Ascending aorta (tissue), 2 donors: ENCODE measurements around the gene GYPE. TPM values are rescaled to one million over a fixed set of nuclear protein-coding genes. Genes with fewer than 3 reads are reported as not detected.
"Not testable (repeated sequence)": the region's sequence is repeated elsewhere in the genome, so short reads cannot be mapped to it uniquely, and the experiment has no call there.

Source experiments
- DNase-seq, 2 donors: peaks; one replicate each; pipeline ENCODE4 v3.0.0-alpha.2; 2019; ENCODE audit warnings: low spot score in 2 of 2
- H3K27ac ChIP-seq, 2 donors: fragments of 200-600 bp; sonication (generic); one replicate each; pipeline ENCODE4 v1.5.1; 2016 to 2017; ENCODE audit warnings: mild to moderate bottlenecking in 1 of 2
- H3K27me3 ChIP-seq: fragments of 200-600 bp; sonication (generic); one replicate; pipeline ENCODE4 v1.5.1; 2017
- H3K36me3 ChIP-seq, 2 donors: fragments of 200-600 bp; sonication (generic); one replicate each; pipeline ENCODE4 v1.5.1; 2016
- H3K4me1 ChIP-seq, 2 donors: fragments of 200-600 bp; sonication (generic); one replicate each; pipeline ENCODE4 v1.5.1; 2016 to 2017; ENCODE audit warnings: mild to moderate bottlenecking in 1 of 2
- H3K4me3 ChIP-seq, 2 donors: fragments of 200-600 bp; sonication (generic); one replicate each; pipeline ENCODE4 v1.5.1; 2016 to 2017; ENCODE audit warnings: mild to moderate bottlenecking in 1 of 2
- H3K9me3 ChIP-seq, 2 donors: fragments of 200-600 bp; sonication (generic); one replicate each; pipeline ENCODE4 v1.5.1; 2016
- CTCF ChIP-seq, 3 experiments: fragments of 200-600 bp in 2 of 3; fragments of 450-650 bp in 1 of 3; sonication (generic) in 2 of 3; IDR thresholded peaks; one replicate each; pipeline ENCODE4 v1.5.1; 2016 to 2019; ENCODE audit warnings: antibody characterized with exemption in 3 of 3, mild to moderate bottlenecking in 1 of 3, moderate library complexity in 1 of 3
- intact Hi-C: fragments of 100-400 bp; cut with DNase I; formaldehyde crosslinking; loops from one replicate; pipeline ENCODE4 v1.15.1; 2023
- total RNA-seq: library from RNA; depleted of rRNA; stranded (reverse); fragments of >200 nt; gene quantifications from one replicate; pipeline ENCODE4 v1.1.0, GENCODE V29; 2016

The GYPE gene
- total RNA-seq, 1 donor from 2014 or later, result not detected

- H3K36me3 ChIP-seq, DNase-seq, H3K9me3 ChIP-seq, H3K4me1 ChIP-seq, H3K4me3 ChIP-seq, intact Hi-C loops, H3K27ac ChIP-seq, H3K27me3 ChIP-seq: not testable (repeated sequence)
Measured at GRCh38 chr4:143869925-143870324, 35.4 kb downstream of the GYPE start.

GRCh38 chr4:143862716-143863115 is 42.6 kb downstream of the GYPE start:
- DNase-seq, H3K36me3 ChIP-seq, H3K9me3 ChIP-seq, H3K4me3 ChIP-seq, intact Hi-C loops, H3K27me3 ChIP-seq, H3K4me1 ChIP-seq, H3K27ac ChIP-seq: not testable (repeated sequence)

GRCh38 chr4:143858456-143858855 is 46.9 kb downstream of the GYPE start:
- TF ChIP-seq CTCF (IDR thresholded peaks at IDR 0.05), result no peak
- Histone ChIP-seq H3K9me3 (no peaks in the 10 kb centered on the region), H3K36me3 (no peaks in the 10 kb centered on the region), H3K27me3 (no peaks in the 10 kb centered on the region), H3K4me1 (no peaks in the 10 kb centered on the region), H3K4me3 (no peak overlapping the region), H3K27ac (no peak overlapping the region)
- intact Hi-C loops, result no loop called here
- DNase-seq, result no peak

GRCh38 chr4:143857391-143858336 is 47.7 kb downstream of the GYPE start:
- H3K36me3 ChIP-seq, H3K9me3 ChIP-seq, H3K27me3 ChIP-seq, DNase-seq, H3K4me1 ChIP-seq, H3K27ac ChIP-seq, H3K4me3 ChIP-seq, intact Hi-C loops: not testable (repeated sequence)

GRCh38 chr4:143856017-143856557 is 49.3 kb downstream of the GYPE start:
- H3K4me3 ChIP-seq, H3K27ac ChIP-seq, H3K36me3 ChIP-seq, H3K9me3 ChIP-seq, H3K4me1 ChIP-seq, DNase-seq, intact Hi-C loops, H3K27me3 ChIP-seq: not testable (repeated sequence)

- H3K27ac ChIP-seq, DNase-seq, intact Hi-C loops, H3K9me3 ChIP-seq, H3K4me3 ChIP-seq, H3K36me3 ChIP-seq, H3K27me3 ChIP-seq, H3K4me1 ChIP-seq: not testable (repeated sequence)
Measured at GRCh38 chr4:143854645-143855044, 50.7 kb downstream of the GYPE start.

- H3K9me3 ChIP-seq, DNase-seq, intact Hi-C loops, H3K27ac ChIP-seq, H3K36me3 ChIP-seq, H3K27me3 ChIP-seq, H3K4me3 ChIP-seq, H3K4me1 ChIP-seq: not testable (repeated sequence)
Measured at GRCh38 chr4:143849296-143849695, 56.1 kb downstream of the GYPE start.

GRCh38 chr4:143843506-143843832 is 61.9 kb downstream of the GYPE start:
- H3K9me3 ChIP-seq, DNase-seq, H3K4me3 ChIP-seq, H3K4me1 ChIP-seq, H3K27ac ChIP-seq, H3K27me3 ChIP-seq, intact Hi-C loops, H3K36me3 ChIP-seq: not testable (repeated sequence)

- H3K27ac ChIP-seq, H3K27me3 ChIP-seq, H3K36me3 ChIP-seq, intact Hi-C loops, DNase-seq, H3K9me3 ChIP-seq, H3K4me3 ChIP-seq, H3K4me1 ChIP-seq: not testable (repeated sequence)
Measured at GRCh38 chr4:143842624-143843505, 62.5 kb downstream of the GYPE start.

- intact Hi-C loops, H3K27me3 ChIP-seq, H3K36me3 ChIP-seq, H3K4me3 ChIP-seq, H3K9me3 ChIP-seq, DNase-seq, H3K4me1 ChIP-seq, H3K27ac ChIP-seq: not testable (repeated sequence)
Measured at GRCh38 chr4:143839413-143839812, 65.9 kb downstream of the GYPE start.

- H3K27ac ChIP-seq, DNase-seq, H3K4me3 ChIP-seq, H3K36me3 ChIP-seq, H3K27me3 ChIP-seq, intact Hi-C loops, H3K4me1 ChIP-seq: not testable (repeated sequence)
- H3K9me3 ChIP-seq, result peaks cover 0 to 11% of the 10 kb centered on the region in 2 donors
Measured at GRCh38 chr4:143834196-143834595, 71.2 kb downstream of the GYPE start.

- intact Hi-C loops, H3K36me3 ChIP-seq, H3K27ac ChIP-seq, H3K4me3 ChIP-seq, H3K27me3 ChIP-seq, H3K4me1 ChIP-seq, DNase-seq: not testable (repeated sequence)
- peaks cover 0 to 11% of the 10 kb centered on the region in 2 donors for H3K9me3 ChIP-seq
Measured at GRCh38 chr4:143833676-143834075, 71.7 kb downstream of the GYPE start.

- H3K36me3 ChIP-seq, result not testable (repeated sequence)
Measured at GRCh38 chr4:143830576-143830975, 74.8 kb downstream of the GYPE start.

More at GRCh38 chr4:143830576-143830975, 74.8 kb downstream of the GYPE start:
- intact Hi-C loops, H3K4me3 ChIP-seq, DNase-seq, H3K27me3 ChIP-seq, H3K27ac ChIP-seq, H3K4me1 ChIP-seq: not testable (repeated sequence)
- H3K9me3 ChIP-seq, result peaks cover 0 to 11% of the 10 kb centered on the region in 2 donors
